SK-N-SH (cell line): Measurements from ENCODE around the gene POP4. TPM values are rescaled to one million over a fixed set of nuclear protein-coding genes. Genes with fewer than 3 reads are reported as not detected.
A peak's percentile ranks its signal among the peaks of the same experiment; 100 is the strongest.

Source experiments
- CTCF ChIA-PET: fragments of 300-600, 350-600 bp; formaldehyde crosslinking; extraction: SDS; loops from one replicate; lab custom pipeline; 2021; lab: Yijun Ruan, JAX
- POLR2A ChIA-PET: fragments of 350-600 bp; sonication (Branson Sonifier 250); formaldehyde crosslinking; extraction: SDS; loops from one replicate; lab custom pipeline; 2020; ENCODE audit warnings: antibody characterized with exemption, inconsistent platforms; lab: Yijun Ruan, JAX
- DNase-seq: peaks from one replicate; pipeline ENCODE4 v3.0.0; 2012
- H2AFZ ChIP-seq: fragments of 200-600 bp; sonication (generic); 2 replicates; pipeline ENCODE4 v1.8.1; 2016; ENCODE audit warnings: antibody characterized with exemption, mild to moderate bottlenecking, low read depth
- H3F3A ChIP-seq: fragments of 200-600 bp; sonication (generic); replicated peaks from 2 replicates; pipeline ENCODE3; 2016; ENCODE audit warnings: antibody characterized with exemption, mild to moderate bottlenecking; ENCODE audit not compliant: insufficient read depth
- H3K27ac ChIP-seq, 2 experiments: fragments of 200-500 bp in 1 of 2; fragments of 200-600 bp in 1 of 2; sonication (Bioruptor generic) in 1 of 2; sonication (generic), shearing (Covaris generic) in 1 of 2; 2 replicates each; pipeline versions ENCODE4 v1.5.1 to v1.6.1; 2014 to 2016; ENCODE audit warnings: low read depth in 2 of 2, inconsistent platforms in 1 of 2, low read length in 1 of 2, mild to moderate bottlenecking in 1 of 2, mixed read lengths in 1 of 2
- H3K27me3 ChIP-seq: fragments of 200-600 bp; sonication (generic), shearing (Covaris generic); 2 replicates; pipeline ENCODE4 v1.6.1; 2016; ENCODE audit warnings: mixed run types; ENCODE audit not compliant: insufficient read depth
- H3K36me3 ChIP-seq, 2 experiments: fragments of 200-500 bp in 1 of 2; fragments of 200-600 bp in 1 of 2; sonication (Bioruptor generic) in 1 of 2; sonication (generic) in 1 of 2; replicated peaks in 1 of 2; 2 replicates each; pipeline versions ENCODE3 to v1.5.1; 2014 to 2016; ENCODE audit warnings: low read length in 1 of 2, mild to moderate bottlenecking in 1 of 2; ENCODE audit not compliant: insufficient read depth in 2 of 2, control insufficient read depth in 1 of 2
- H3K4me1 ChIP-seq, 2 experiments: fragments of 200-500 bp in 1 of 2; fragments of 200-600 bp in 1 of 2; sonication (Bioruptor generic) in 1 of 2; sonication (generic), shearing (Covaris generic) in 1 of 2; 2 replicates each; pipeline versions ENCODE4 v1.5.1 to v1.6.1; 2014 to 2016; ENCODE audit warnings: low read depth in 1 of 2, low read length in 1 of 2, mixed run types in 1 of 2; ENCODE audit not compliant: insufficient read depth in 2 of 2, control insufficient read depth in 1 of 2
- H3K4me2 ChIP-seq: fragments of 200-600 bp; sonication (generic), shearing (Covaris generic); 2 replicates; pipeline ENCODE4 v1.6.1; 2017; ENCODE audit warnings: mixed run types
- H3K4me3 ChIP-seq, 2 experiments: fragments of 200-500 bp in 1 of 2; fragments of 200-600 bp in 1 of 2; sonication (Bioruptor generic) in 1 of 2; sonication (generic), shearing (Covaris generic) in 1 of 2; 2 replicates each; pipeline versions ENCODE4 v1.5.1 to v1.8.1; 2014 to 2016; ENCODE audit warnings: low read depth in 2 of 2, inconsistent platforms in 1 of 2, low read length in 1 of 2, mild to moderate bottlenecking in 1 of 2, mixed read lengths in 1 of 2, moderate library complexity in 1 of 2
- H3K79me2 ChIP-seq: fragments of 200-600 bp; sonication (generic); 2 replicates; pipeline ENCODE4 v1.8.1; 2017; ENCODE audit warnings: mild to moderate bottlenecking; ENCODE audit not compliant: insufficient read depth
- H3K9ac ChIP-seq: fragments of 200-600 bp; sonication (generic); 2 replicates; pipeline ENCODE4 v1.6.1; 2017; ENCODE audit warnings: mixed run types
- H3K9me2 ChIP-seq: fragments of 200-600 bp; sonication (generic); 2 replicates; pipeline ENCODE4 v1.6.1; 2017; ENCODE audit warnings: mixed run types
- H3K9me3 ChIP-seq: fragments of 200-600 bp; sonication (generic); 2 replicates; pipeline ENCODE4 v1.6.1; 2017; ENCODE audit warnings: mixed run types, mild to moderate bottlenecking, moderate library complexity
- H4K20me1 ChIP-seq: fragments of 200-600 bp; sonication (generic); 2 replicates; pipeline ENCODE4 v1.6.1; 2017; ENCODE audit warnings: mild to moderate bottlenecking, mixed run types; ENCODE audit not compliant: insufficient read depth
- CTCF ChIP-seq: fragments of 200-600 bp; sonication (generic); IDR thresholded peaks from 2 replicates; pipeline ENCODE4 v1.6.1; 2017; ENCODE audit warnings: antibody characterized with exemption, mild to moderate bottlenecking, moderate library complexity
- ELF1 ChIP-seq: IDR thresholded peaks from 2 replicates; pipeline ENCODE4 v1.4.0; 2012
- EZH2phosphoT487 ChIP-seq: fragments of 200-600 bp; sonication (generic); IDR thresholded peaks from 2 replicates; pipeline ENCODE4 v1.6.1; 2017; ENCODE audit warnings: low read depth, mixed run types, mild to moderate bottlenecking, antibody characterized with exemption, moderate library complexity, borderline replicate concordance
- FOSL2 ChIP-seq: IDR thresholded peaks from 2 replicates; pipeline ENCODE4 v1.4.0; 2012; ENCODE audit warnings: low read depth, mild to moderate bottlenecking, moderate library complexity, borderline replicate concordance
- FOXM1 ChIP-seq: IDR thresholded peaks from 2 replicates; pipeline ENCODE4 v1.4.0; 2012; ENCODE audit warnings: low read depth, mild to moderate bottlenecking
- GABPA ChIP-seq: IDR thresholded peaks from 2 replicates; pipeline ENCODE4 v1.4.0; 2012; ENCODE audit warnings: low read depth, mild to moderate bottlenecking
- GATA2 ChIP-seq: sonication (generic); formaldehyde crosslinking; IDR thresholded peaks from 2 replicates; pipeline ENCODE4 v1.5.0; 2020; ENCODE audit warnings: mild to moderate bottlenecking, missing genetic modification reagents
- MXI1 ChIP-seq: IDR thresholded peaks from 2 replicates; pipeline ENCODE4 v1.6.1; 2012; ENCODE audit warnings: mild to moderate bottlenecking, low read depth, low read length, improper control_type of control experiment
- NRF1 ChIP-seq: IDR thresholded peaks from 2 replicates; pipeline ENCODE4 v1.6.1; 2012; ENCODE audit warnings: low read depth, mild to moderate bottlenecking, low read length
- POLR2AphosphoS5 ChIP-seq: IDR thresholded peaks from 2 replicates; pipeline ENCODE4 v1.6.1; 2012; ENCODE audit warnings: low read depth, low read length
- RAD21 ChIP-seq: IDR thresholded peaks from 2 replicates; pipeline ENCODE4 v1.6.1; 2012; ENCODE audit warnings: mild to moderate bottlenecking, low read length
- RCOR1 ChIP-seq: fragments of 150-350 bp; IDR thresholded peaks from 2 replicates; pipeline ENCODE4 v1.6.1; 2017; ENCODE audit warnings: antibody characterized with exemption, low read length
- REST ChIP-seq: IDR thresholded peaks from 2 replicates; pipeline ENCODE4 v1.6.1; 2012; ENCODE audit warnings: mild to moderate bottlenecking, low read depth, low read length, moderate library complexity
- RFX5 ChIP-seq: IDR thresholded peaks from 2 replicates; pipeline ENCODE4 v1.6.1; 2012; ENCODE audit warnings: mild to moderate bottlenecking, improper control_type of control experiment, low read length
- SIN3A ChIP-seq: IDR thresholded peaks from 2 replicates; pipeline ENCODE4 v1.6.1; 2012; ENCODE audit warnings: low read depth, mild to moderate bottlenecking, low read length, moderate library complexity, borderline replicate concordance
- WGBS: methylation state at CpG from one replicate; pipeline ENCODE4 v1.1.6; 2017; ENCODE audit warnings: low lambda C conversion rate; 5-methylcytosine and 5-hydroxymethylcytosine counted together
- polyA plus RNA-seq, 3 experiments: library from polyadenylated mRNA; depleted of rRNA; stranded (reverse); fragments of >200 nt; gene quantifications; 2 replicates each; pipeline ENCODE4 v1.2.3, GENCODE V29; 2012
- TF ChIP-seq, protein P1 (sequence below): IDR thresholded peaks from 2 replicates; pipeline ENCODE4 v1.4.0; 2012; ENCODE audit warnings: low read depth
- TF ChIP-seq, protein P2 (sequence below): fragments of 150-350 bp; IDR thresholded peaks from 2 replicates; pipeline ENCODE4 v1.6.1; 2016; ENCODE audit warnings: mild to moderate bottlenecking, low read depth, low read length

Gene POP4
- polyA plus RNA-seq, 1 of the 3 experiments (the other 2 are of a cell fraction) = 75.4 TPM

- H3K9me3 ChIP-seq = no peaks in the 10 kb centered on the region
- no peaks in the 10 kb centered on the region for H3K9me2 ChIP-seq
- H3K27me3 ChIP-seq = peaks cover 1% of the 10 kb centered on the region; the same call in 1 of the 2 replicates
- no peak for TF ChIP-seq GATA2 (CRISPR knock-in tag)
- TF ChIP-seq MXI1 = no peak
- no peak for TF ChIP-seq FOXM1
- peak; percentile 53 for TF ChIP-seq FOSL2
- no peak for TF ChIP-seq CTCF
- TF ChIP-seq EZH2phosphoT487 = no peak
- no peak for TF ChIP-seq ELF1
- no peak overlapping the region for H3K4me3 ChIP-seq
- H4K20me1 ChIP-seq = no peaks in the 10 kb centered on the region
- ChIA-PET POLR2A (interaction anchor here (0.6 kb wide), 1 partner anchor 297 kb away, joined by 3 read pairs; no protein-coding TSS in a partner anchor), CTCF (no interaction called here)
- 0% methylated on average over 1 of the region's 1 CpG for WGBS
- no peak overlapping the region for H2AFZ ChIP-seq
- H3K9ac ChIP-seq = no peak overlapping the region
- no peaks in the 10 kb centered on the region for H3K4me1 ChIP-seq
- H3K27ac ChIP-seq = no peak overlapping the region
- H3K36me3 ChIP-seq = no peaks in the 10 kb centered on the region
- H3K79me2 ChIP-seq = no peaks in the 10 kb centered on the region
- DNase-seq = no peak
- peak overlapping the region; percentile 49; the same call in 1 of the 2 replicates for H3K4me2 ChIP-seq
- no peaks in the 10 kb centered on the region for H3F3A ChIP-seq
Observed at GRCh38 chr19:29583196-29583999, 22.7 kb upstream of the POP4 start.

DNA sequence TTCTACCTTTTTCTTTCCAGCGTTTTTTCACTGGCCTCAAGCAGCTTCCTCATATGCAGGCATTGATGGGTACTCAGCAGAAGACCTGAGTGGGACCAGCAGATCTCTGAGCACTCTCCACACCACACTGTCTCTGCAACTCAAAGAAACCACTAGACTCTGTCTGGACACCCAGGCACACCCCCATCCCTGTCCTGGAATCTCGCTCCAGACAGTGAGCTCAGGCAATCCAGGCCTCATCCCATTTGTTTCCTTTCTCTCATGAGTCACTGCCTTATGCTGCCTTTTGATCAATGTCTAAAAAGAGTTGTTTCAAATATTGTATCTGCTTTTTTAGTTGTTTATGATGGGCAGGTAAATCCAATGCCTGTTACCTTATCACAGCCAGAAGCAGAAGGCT lies 19.7 kb upstream of the POP4 start:
- Histone ChIP-seq H3K27me3 (peaks cover 7% of the 10 kb centered on the region; the same call in 1 of the 2 replicates), H3K4me2 (no peak overlapping the region), H3K9me3 (no peaks in the 10 kb centered on the region), H3K79me2 (no peaks in the 10 kb centered on the region), H3K36me3 (no peaks in the 10 kb centered on the region), H3K9ac (no peak overlapping the region), H4K20me1 (no peaks in the 10 kb centered on the region), H3K4me3 (no peak overlapping the region), H3K9me2 (no peaks in the 10 kb centered on the region), H3K27ac (no peak overlapping the region), H3F3A (no peaks in the 10 kb centered on the region), H3K4me1 (no peaks in the 10 kb centered on the region), H2AFZ (no peak overlapping the region)
- WGBS = 0% methylated on average over 2 of the region's 2 CpGs
- ChIA-PET CTCF (interaction anchor here (1.3 kb wide), 1 partner anchor 11 kb away, joined by 3 read pairs; no protein-coding TSS in a partner anchor), POLR2A (no interaction called here)
- no peak for DNase-seq
- TF ChIP-seq POLR2AphosphoS5 = no peak
- no peak for TF ChIP-seq NRF1
- TF ChIP-seq RFX5 = no peak
- TF ChIP-seq REST = no peak
- TF ChIP-seq SIN3A = no peak
- no peak for TF ChIP-seq RAD21
- no peak for TF ChIP-seq CTCF
- TF ChIP-seq, protein P1, sequence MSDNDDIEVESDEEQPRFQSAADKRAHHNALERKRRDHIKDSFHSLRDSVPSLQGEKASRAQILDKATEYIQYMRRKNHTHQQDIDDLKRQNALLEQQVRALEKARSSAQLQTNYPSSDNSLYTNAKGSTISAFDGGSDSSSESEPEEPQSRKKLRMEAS = no peak
- no peak for TF ChIP-seq GABPA
- TF ChIP-seq, protein P2, sequence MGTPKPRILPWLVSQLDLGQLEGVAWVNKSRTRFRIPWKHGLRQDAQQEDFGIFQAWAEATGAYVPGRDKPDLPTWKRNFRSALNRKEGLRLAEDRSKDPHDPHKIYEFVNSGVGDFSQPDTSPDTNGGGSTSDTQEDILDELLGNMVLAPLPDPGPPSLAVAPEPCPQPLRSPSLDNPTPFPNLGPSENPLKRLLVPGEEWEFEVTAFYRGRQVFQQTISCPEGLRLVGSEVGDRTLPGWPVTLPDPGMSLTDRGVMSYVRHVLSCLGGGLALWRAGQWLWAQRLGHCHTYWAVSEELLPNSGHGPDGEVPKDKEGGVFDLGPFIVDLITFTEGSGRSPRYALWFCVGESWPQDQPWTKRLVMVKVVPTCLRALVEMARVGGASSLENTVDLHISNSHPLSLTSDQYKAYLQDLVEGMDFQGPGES = no peak
- no peak for TF ChIP-seq RCOR1
- no peak for TF ChIP-seq EZH2phosphoT487
